Lung (tissue), 12 donors: Measurements from ENCODE around the gene COBLL1. TPM values are rescaled to one million over a fixed set of nuclear protein-coding genes. Genes with fewer than 3 reads are reported as not detected.

Experiments used
- ATAC-seq: fragments of 200-7000 bp; cut with Tn5 transposase; one replicate; pipeline ENCODE4 v1.9.1; 2020; ENCODE audit warnings: moderate number of reproducible peaks; ENCODE audit not compliant: insufficient read depth, low FRiP score
- DNase-seq, 3 donors: peaks; one replicate each; pipeline ENCODE4 v3.0.0-alpha.2; 2013 to 2017
- H3K27ac ChIP-seq, 2 donors: one replicate each; pipeline ENCODE4 v1.5.1; 2013; ENCODE audit warnings: mild to moderate bottlenecking in 2 of 2, moderate library complexity in 2 of 2, control low read depth in 1 of 2, inconsistent platforms in 1 of 2, low read depth in 1 of 2, low read length in 1 of 2
- H3K27me3 ChIP-seq, 3 donors: one replicate each; pipeline ENCODE4 v1.5.1; 2013; ENCODE audit warnings: low read length in 2 of 3; ENCODE audit not compliant: control insufficient read depth in 3 of 3, insufficient read depth in 3 of 3
- H3K36me3 ChIP-seq, 4 donors: one replicate each; pipeline ENCODE4 v1.5.1; 2013; ENCODE audit warnings: low read length in 4 of 4, mild to moderate bottlenecking in 1 of 4, moderate library complexity in 1 of 4; ENCODE audit not compliant: control insufficient read depth in 4 of 4, insufficient read depth in 4 of 4
- H3K4me1 ChIP-seq, 5 donors: one replicate each; pipeline ENCODE4 v1.5.1; 2013; ENCODE audit warnings: low read length in 5 of 5, mild to moderate bottlenecking in 2 of 5, moderate library complexity in 1 of 5; ENCODE audit not compliant: control insufficient read depth in 5 of 5, insufficient read depth in 5 of 5
- H3K4me3 ChIP-seq: one replicate; pipeline ENCODE4 v1.5.1; 2013; ENCODE audit warnings: mild to moderate bottlenecking, control low read depth, moderate library complexity
- H3K9ac ChIP-seq, 2 donors: one replicate each; pipeline ENCODE4 v1.5.1; 2013; ENCODE audit warnings: low read length in 2 of 2, control low read depth in 1 of 2; ENCODE audit not compliant: insufficient read depth in 1 of 2
- H3K9me3 ChIP-seq, 4 donors: one replicate each; pipeline ENCODE4 v1.5.1; 2013; ENCODE audit warnings: low read length in 3 of 4, mild to moderate bottlenecking in 1 of 4, moderate library complexity in 1 of 4; ENCODE audit not compliant: control insufficient read depth in 4 of 4, insufficient read depth in 3 of 4
- WGBS, 2 donors: extraction: QIAGEN DNeasy Blood & Tissue Kit; methylation state at CpG; one replicate each; pipeline ENCODE4 v1.1.7; 2013; 5-methylcytosine and 5-hydroxymethylcytosine counted together
- polyA plus RNA-seq, 2 donors: library from polyadenylated mRNA; stranded (reverse); fragments of 200-250 nt; gene quantifications; one replicate each; pipeline ENCODE4 v1.2.1, GENCODE V29; 2013
- total RNA-seq, 2 donors: library from RNA; depleted of rRNA in 1 of 2; stranded (reverse); fragments of >200 nt in 1 of 2; gene quantifications; one replicate each; pipeline ENCODE4 v1.2.1, GENCODE V29; 2014 to 2021
- TF ChIP-seq, protein P1 (sequence below): IDR thresholded peaks from 2 replicates; pipeline ENCODE4 v1.5.1; 2012; ENCODE audit warnings: mild to moderate bottlenecking; ENCODE audit errors: control extremely low read depth, extremely low read depth
- donor health status: control.
- donor health status: control.
- donor health status: Bipolar disorder and iron deficiency.
- donor health status: healthy.
- donor health status: DM: yes; HTN: yes; CAD: no.

COBLL1 gene
- total and polyA plus RNA-seq, 4 donors, result 13.0 to 86.5 (median 53.7) TPM

DNA sequence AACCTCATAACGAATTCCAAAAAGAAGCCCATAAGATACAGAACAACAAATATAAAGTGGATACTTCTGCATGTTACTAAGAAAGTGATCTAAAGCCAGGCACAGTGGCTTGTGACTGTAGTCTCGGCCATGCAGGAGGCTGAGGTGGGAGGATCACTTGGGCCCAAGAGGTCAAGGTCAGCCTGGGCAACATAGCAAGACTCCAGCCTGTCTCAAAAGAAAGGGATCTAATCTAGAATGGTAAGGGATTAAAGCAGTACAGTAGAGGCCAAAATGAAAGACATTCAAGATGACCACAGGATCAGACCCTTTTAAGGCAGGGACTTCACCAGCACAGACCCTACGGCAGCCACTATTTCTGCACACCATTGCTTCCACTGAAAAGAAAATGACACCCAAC, 3.8 kb downstream of the COBLL1 start:
- H3K27me3 ChIP-seq, result peaks cover 0 to 29% (median 24%) of the 10 kb centered on the region in 3 donors
- H3K36me3 ChIP-seq, result no peaks in the 10 kb centered on the region
- no peaks in the 10 kb centered on the region for H3K9me3 ChIP-seq
- H3K27ac ChIP-seq, result peak overlapping the region; percentile 4 to 75
- no peak overlapping the region for H3K9ac ChIP-seq
- ATAC-seq, result no peak
- H3K4me1 ChIP-seq, result peaks cover 0 to 10% (median 5%) of the 10 kb centered on the region in 5 donors
- H3K4me3 ChIP-seq, result no peak overlapping the region
- DNase-seq, result no peak
- TF ChIP-seq, protein P1, sequence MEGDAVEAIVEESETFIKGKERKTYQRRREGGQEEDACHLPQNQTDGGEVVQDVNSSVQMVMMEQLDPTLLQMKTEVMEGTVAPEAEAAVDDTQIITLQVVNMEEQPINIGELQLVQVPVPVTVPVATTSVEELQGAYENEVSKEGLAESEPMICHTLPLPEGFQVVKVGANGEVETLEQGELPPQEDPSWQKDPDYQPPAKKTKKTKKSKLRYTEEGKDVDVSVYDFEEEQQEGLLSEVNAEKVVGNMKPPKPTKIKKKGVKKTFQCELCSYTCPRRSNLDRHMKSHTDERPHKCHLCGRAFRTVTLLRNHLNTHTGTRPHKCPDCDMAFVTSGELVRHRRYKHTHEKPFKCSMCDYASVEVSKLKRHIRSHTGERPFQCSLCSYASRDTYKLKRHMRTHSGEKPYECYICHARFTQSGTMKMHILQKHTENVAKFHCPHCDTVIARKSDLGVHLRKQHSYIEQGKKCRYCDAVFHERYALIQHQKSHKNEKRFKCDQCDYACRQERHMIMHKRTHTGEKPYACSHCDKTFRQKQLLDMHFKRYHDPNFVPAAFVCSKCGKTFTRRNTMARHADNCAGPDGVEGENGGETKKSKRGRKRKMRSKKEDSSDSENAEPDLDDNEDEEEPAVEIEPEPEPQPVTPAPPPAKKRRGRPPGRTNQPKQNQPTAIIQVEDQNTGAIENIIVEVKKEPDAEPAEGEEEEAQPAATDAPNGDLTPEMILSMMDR, result no peak
- 84 to 85% methylated on average over 3 of the region's 3 CpGs for WGBS, 2 donors

GRCh38 chr2:164836907-164837306, 4.7 kb downstream of the COBLL1 start:
- WGBS, 2 donors, result 61 to 77% methylated on average over 3 of the region's 3 CpGs
- Histone ChIP-seq H3K4me3 (no peak overlapping the region), H3K9ac (no peak overlapping the region), H3K36me3 (no peaks in the 10 kb centered on the region), H3K27me3 (peaks cover 0 to 29% (median 24%) of the 10 kb centered on the region in 3 donors), H3K27ac (no peak overlapping the region), H3K9me3 (no peaks in the 10 kb centered on the region), H3K4me1 (peaks cover 0 to 12% (median 5%) of the 10 kb centered on the region in 5 donors)
- DNase-seq, result no peak
- no peak for ATAC-seq
- TF ChIP-seq, protein P1, result no peak

GRCh38 chr2:164835302-164835701, 6.3 kb downstream of the COBLL1 start:
- no peak for DNase-seq
- no peak overlapping the region for H3K9ac ChIP-seq
- H3K27ac ChIP-seq, result no peak overlapping the region
- peaks cover 0 to 28% (median 20%) of the 10 kb centered on the region in 3 donors for H3K27me3 ChIP-seq
- peaks cover 0 to 12% (median 5%) of the 10 kb centered on the region in 5 donors for H3K4me1 ChIP-seq
- TF ChIP-seq, protein P1, result no peak
- H3K9me3 ChIP-seq, result no peaks in the 10 kb centered on the region
- no peak overlapping the region for H3K4me3 ChIP-seq
- no peaks in the 10 kb centered on the region for H3K36me3 ChIP-seq
- ATAC-seq, result no peak

GRCh38 chr2:164831887-164832286, 9.7 kb downstream of the COBLL1 start:
- no peaks in the 10 kb centered on the region for H3K36me3 ChIP-seq
- WGBS, 2 donors, result 78 to 84% methylated on average over 4 of the region's 4 CpGs
- H3K9me3 ChIP-seq, result no peaks in the 10 kb centered on the region
- no peak overlapping the region for H3K9ac ChIP-seq
- peaks cover 0 to 3% (median 0%) of the 10 kb centered on the region in 3 donors for H3K27me3 ChIP-seq
- TF ChIP-seq, protein P1, result no peak
- peak overlapping the region in 1 of 2 donors; percentile 49 for H3K27ac ChIP-seq
- ATAC-seq (no peak), DNase-seq (no peak)
- peaks cover 0 to 15% (median 0%) of the 10 kb centered on the region in 5 donors for H3K4me1 ChIP-seq
- H3K4me3 ChIP-seq, result no peak overlapping the region
